Epithelial cell of alveolus of lung (primary cell): Measurements from ENCODE around the gene OR10H4. TPM values are rescaled to one million over a fixed set of nuclear protein-coding genes. Genes with fewer than 3 reads are reported as not detected.

Experiments used
- total RNA-seq: library from RNA; depleted of rRNA; stranded (reverse); fragments of >200 nt; gene quantifications from 2 replicates; pipeline ENCODE4 v1.2.1, GENCODE V29; 2015

Gene OR10H4
- total RNA-seq, result not detected in 2 replicates

DNA sequence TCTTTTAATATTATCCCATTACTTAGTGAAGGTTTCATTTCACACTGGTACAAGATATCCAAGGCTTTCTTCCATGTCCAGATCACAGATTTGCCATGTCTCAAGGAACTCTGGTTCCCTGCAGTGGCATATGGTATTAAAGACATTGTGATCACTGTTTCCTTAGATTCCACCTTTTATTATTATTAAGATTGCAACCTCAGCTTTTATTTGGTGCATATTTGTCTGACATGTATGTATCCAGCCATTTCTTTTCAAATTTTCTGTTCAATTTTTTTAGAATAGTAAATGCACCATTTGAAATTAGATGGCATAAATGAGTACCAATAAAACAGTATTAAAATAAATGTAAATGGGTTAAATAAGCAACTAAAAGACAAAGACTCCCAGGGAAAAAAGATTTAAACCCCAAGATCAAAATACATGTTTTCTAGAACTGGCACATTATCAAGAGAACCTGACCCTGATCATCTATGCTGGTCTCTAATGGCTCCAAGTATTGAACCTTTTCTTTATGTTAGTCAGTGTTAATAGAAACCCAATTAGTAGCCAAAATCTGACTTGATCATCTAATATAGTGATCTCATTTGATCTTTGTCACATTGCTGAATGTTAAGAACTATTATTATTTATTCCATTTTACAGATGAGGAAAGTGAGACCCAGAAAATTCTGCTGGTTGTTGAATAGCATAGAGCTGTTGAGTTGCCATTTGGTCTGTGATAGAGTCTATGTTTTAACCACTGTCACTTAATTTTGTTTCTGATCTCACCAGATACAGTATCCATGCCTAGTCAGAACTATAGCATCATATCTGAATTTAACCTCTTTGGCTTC lies at the start of gene OR10H4:
Gene OR10H4 (plus strand): TSS at position 786 of the 836 bp plus-strand sequence. CDS start 0 bp downstream, at position 786.

GRCh38 chr19:15934332-15935078 lies 14.3 kb upstream of the OR10H4 start, which contains the start of gene CYP4F11:
TSS of gene CYP4F11 (minus strand) at chr19:15934529. CDS start at chr19:15934408, 121 bp downstream.

Other genes starting within 250 kb of the OR10H4 start
- gene OR10H2, start 221.0 kb upstream of the OR10H4 start, total RNA-seq, result not detected in 2 replicates
- not detected in 2 replicates for gene OR10H3, start 211.0 kb upstream of the OR10H4 start, total RNA-seq
- gene OR10H5, start 161.3 kb upstream of the OR10H4 start, total RNA-seq, result not detected in 2 replicates
- gene OR10H1, start 133.3 kb upstream of the OR10H4 start, total RNA-seq, result not detected in 2 replicates
- gene CYP4F2, start 50.9 kb upstream of the OR10H4 start, total RNA-seq, result not detected in 2 replicates
- gene CYP4F11, start 14.5 kb upstream of the OR10H4 start, total RNA-seq, result not detected in 2 replicates
- gene TPM4, start 127.5 kb downstream of the OR10H4 start, total RNA-seq, result 925 and 1,202 TPM in 2 replicates
- 35.2 and 58.6 TPM in 2 replicates for gene RAB8A, start 162.9 kb downstream of the OR10H4 start, total RNA-seq
- not detected in 2 replicates for gene HSH2D, start 194.7 kb downstream of the OR10H4 start, total RNA-seq
- not detected in 2 replicates for gene CIB3, start 224.5 kb downstream of the OR10H4 start, total RNA-seq
- 106 and 134 TPM in 2 replicates for gene FAM32A, start 236.4 kb downstream of the OR10H4 start, total RNA-seq
- 124 and 132 TPM in 2 replicates for gene AP1M1, start 248.9 kb downstream of the OR10H4 start, total RNA-seq